Large intestine (tissue), 3 donors: ENCODE results near the gene PI4K2B. TPM values are rescaled to one million over a fixed set of nuclear protein-coding genes. Genes with fewer than 3 reads are reported as not detected.
"Not testable (repeated sequence)": the region's sequence is repeated elsewhere in the genome, so short reads cannot be mapped to it uniquely, and the experiment has no call there.

ENCODE experiments used
- DNase-seq, 2 donors: peaks; one replicate each; pipeline versions ENCODE4 v3.0.0 to v3.0.0-alpha.2; 2013
- H3K27ac ChIP-seq: one replicate; pipeline ENCODE4 v1.5.1; 2013; ENCODE audit warnings: low read length
- H3K27me3 ChIP-seq: 2 replicates; pipeline ENCODE4 v1.6.1; 2013; ENCODE audit warnings: low read length; ENCODE audit not compliant: control insufficient read depth, insufficient read depth
- H3K36me3 ChIP-seq: 2 replicates; pipeline ENCODE4 v1.6.1; 2013; ENCODE audit warnings: low read length; ENCODE audit not compliant: control insufficient read depth, insufficient read depth
- H3K4me1 ChIP-seq: one replicate; pipeline ENCODE4 v1.6.1; 2013; ENCODE audit warnings: low read length; ENCODE audit not compliant: control insufficient read depth, insufficient read depth
- H3K4me3 ChIP-seq: one replicate; pipeline ENCODE4 v1.5.1; 2013; ENCODE audit warnings: low read length
- H3K9me3 ChIP-seq: one replicate; pipeline ENCODE4 v1.6.1; 2013; ENCODE audit warnings: mild to moderate bottlenecking, low read depth, low read length, moderate library complexity; ENCODE audit not compliant: control insufficient read depth
- WGBS: methylation state at CpG from one replicate; pipeline ENCODE4 v1.1.5; 2013; ENCODE audit warnings: low lambda C conversion rate; ENCODE audit not compliant: insufficient coverage; 5-methylcytosine and 5-hydroxymethylcytosine counted together
- polyA plus RNA-seq: library from polyadenylated mRNA; unstranded; fragments of 120-200 nt; gene quantifications from one replicate; pipeline ENCODE4 v1.2.1, GENCODE V29; 2013

The PI4K2B gene
- polyA plus RNA-seq, 1 donor: 31.8 TPM

DNA sequence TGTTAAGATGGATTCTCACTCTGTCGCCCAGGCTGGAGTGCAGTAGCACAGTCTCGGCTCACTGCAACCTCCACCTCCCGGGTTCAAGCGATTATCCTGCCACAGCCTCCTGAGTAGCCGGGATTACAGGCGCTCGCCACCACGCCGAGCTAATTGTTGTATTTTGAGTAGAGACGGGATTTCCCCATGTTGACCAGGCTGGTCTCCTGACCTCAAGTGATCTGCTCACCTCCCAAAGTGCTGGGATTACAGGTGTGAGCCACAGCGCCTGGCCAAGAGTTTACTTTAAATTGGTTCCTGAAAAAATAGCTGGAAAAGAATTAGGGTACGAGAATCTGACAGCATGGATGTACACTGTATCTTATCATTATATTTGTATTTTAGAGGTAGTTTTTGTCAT, 20.0 kb downstream of the PI4K2B start:
- H3K9me3 ChIP-seq, H3K4me3 ChIP-seq, DNase-seq, H3K4me1 ChIP-seq, H3K27me3 ChIP-seq, H3K27ac ChIP-seq: not testable (repeated sequence)
- peaks cover 28% of the 10 kb centered on the region for H3K36me3 ChIP-seq
- WGBS: 100% methylated on average over 2 of the region's 12 CpGs

DNA sequence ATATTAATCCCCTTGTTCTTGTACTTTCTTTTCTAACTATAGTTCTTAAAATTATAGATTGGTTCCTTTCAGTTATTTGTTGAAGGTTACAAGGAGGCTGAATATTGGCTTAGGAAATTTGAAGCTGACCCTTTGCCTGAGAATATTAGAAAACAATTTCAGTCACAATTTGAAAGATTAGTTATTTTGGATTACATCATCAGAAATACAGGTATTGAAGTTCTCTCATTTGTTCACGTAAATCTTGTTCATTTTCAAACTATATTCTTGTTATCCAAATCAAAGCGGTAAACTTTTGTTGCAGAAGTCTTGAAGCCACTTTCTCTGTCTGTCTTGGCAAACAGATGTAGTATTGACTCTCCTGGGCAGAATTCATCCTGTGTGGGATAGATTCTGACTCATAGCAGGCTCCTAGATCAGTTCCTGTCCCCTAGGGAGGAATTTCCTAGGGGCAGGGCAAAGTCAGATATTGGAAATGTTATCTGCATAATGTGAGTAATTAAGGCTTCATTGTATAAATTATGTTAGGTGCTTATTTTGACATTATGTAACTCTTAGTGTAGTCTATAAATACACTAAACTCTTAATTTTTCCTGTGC, 25.2 kb downstream of the PI4K2B start:
- Histone ChIP-seq H3K27me3 (no peaks in the 10 kb centered on the region), H3K9me3 (no peaks in the 10 kb centered on the region), H3K4me3 (no peak overlapping the region), H3K27ac (no peak overlapping the region), H3K36me3 (peaks cover 37% of the 10 kb centered on the region), H3K4me1 (no peaks in the 10 kb centered on the region)
- WGBS: 92% methylated on average over 2 of the region's 2 CpGs
- no peak for DNase-seq

DNA sequence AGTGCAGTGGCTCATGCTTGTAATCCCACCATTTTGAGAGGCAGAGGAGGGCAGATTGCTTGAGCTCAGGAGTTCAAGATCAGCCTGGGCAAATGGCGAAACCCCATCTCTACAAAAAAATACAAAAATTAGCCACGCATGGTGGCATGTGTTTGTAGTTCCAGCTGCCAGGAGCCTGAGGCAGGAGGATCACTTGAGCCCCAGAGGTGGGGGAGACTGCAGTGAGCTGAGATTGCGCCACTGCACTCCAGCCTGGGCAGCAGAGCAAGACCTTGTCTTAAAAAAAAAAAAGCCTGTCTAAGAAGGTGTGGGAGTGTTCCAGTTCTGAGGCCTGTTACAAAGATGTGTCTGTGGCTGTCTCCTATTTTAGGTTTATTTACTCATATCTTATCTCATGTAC, 38.0 kb downstream of the PI4K2B start:
- Histone ChIP-seq H3K4me3 (no peak overlapping the region), H3K36me3 (peaks cover 20% of the 10 kb centered on the region), H3K4me1 (no peaks in the 10 kb centered on the region), H3K9me3 (no peaks in the 10 kb centered on the region), H3K27me3 (no peaks in the 10 kb centered on the region), H3K27ac (no peak overlapping the region)
- no peak for DNase-seq
- WGBS: 100% methylated on average over 1 of the region's 3 CpGs

DNA sequence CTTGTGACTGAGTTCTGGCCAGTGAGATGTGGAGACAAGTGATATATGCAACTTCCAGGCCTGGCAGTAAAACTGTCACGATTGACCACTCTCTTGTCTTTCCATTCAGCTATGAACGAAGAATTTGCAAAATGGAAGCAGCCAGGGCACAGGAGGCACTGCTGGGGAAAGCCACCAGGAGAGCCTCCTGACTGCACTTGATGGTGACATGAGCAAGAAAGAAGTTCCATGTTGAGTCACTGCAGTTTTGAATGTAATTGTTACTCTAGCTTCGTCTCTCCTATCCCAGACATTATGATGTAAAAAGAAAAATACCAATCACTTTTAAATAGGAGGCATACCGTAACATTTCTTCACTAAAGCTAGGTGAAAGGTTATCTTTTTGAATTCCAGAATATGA, 46.4 kb downstream of the PI4K2B start:
- WGBS: 100% methylated on average over 2 of the region's 4 CpGs
- H3K36me3 ChIP-seq: peaks cover 8% of the 10 kb centered on the region
- no peaks in the 10 kb centered on the region for H3K4me1 ChIP-seq
- no peak overlapping the region for H3K27ac ChIP-seq
- no peaks in the 10 kb centered on the region for H3K9me3 ChIP-seq
- no peak for DNase-seq
- H3K27me3 ChIP-seq: no peaks in the 10 kb centered on the region
- no peak overlapping the region for H3K4me3 ChIP-seq

DNA sequence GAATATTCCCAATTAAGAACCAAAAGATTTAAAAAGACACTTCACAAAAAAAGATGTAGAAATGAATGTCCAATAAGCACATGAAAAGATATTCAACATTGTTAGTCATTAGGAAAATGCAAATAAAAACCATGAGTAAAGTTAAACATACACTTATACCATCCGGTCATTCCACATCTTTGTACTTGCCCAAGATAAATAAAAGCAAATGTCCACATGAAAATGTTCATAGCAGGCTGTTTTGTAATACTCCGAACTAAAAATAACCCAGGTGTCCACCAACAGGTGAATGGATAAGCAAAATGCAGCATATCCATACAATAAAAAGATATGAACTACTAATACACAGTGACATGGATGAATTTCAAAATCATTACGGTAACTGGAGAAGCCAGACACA, 50.1 kb downstream of the PI4K2B start:
- peaks cover 6% of the 10 kb centered on the region for H3K36me3 ChIP-seq
- no peaks in the 10 kb centered on the region for H3K27me3 ChIP-seq
- no peak overlapping the region for H3K4me3 ChIP-seq
- H3K4me1 ChIP-seq: no peaks in the 10 kb centered on the region
- DNase-seq: no peak
- no peaks in the 10 kb centered on the region for H3K9me3 ChIP-seq
- WGBS: no CpG with 5 or more reads among the region's 3 CpGs
- no peak overlapping the region for H3K27ac ChIP-seq

DNA sequence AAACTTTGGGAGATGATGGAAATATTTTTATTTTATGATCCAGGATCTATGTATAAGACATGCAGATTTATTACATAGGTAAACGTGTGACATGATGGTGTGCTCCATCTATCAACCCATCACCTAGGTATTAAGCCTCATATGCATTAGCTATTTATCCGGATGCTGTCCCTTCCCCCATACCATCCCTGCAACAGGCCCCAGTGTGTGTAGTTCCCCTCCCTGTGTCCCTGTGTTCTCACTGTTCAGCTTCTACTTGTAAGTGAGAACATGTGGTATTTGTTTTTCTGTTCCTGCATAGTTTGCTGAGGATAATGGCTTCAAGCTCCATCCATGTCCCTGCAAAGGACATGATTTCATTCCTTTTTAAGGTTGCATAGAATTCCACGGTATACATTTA, 50.6 kb downstream of the PI4K2B start:
- no peak overlapping the region for H3K4me3 ChIP-seq
- WGBS: 80% methylated on average over 1 of the region's 3 CpGs
- no peaks in the 10 kb centered on the region for H3K27me3 ChIP-seq
- no peak overlapping the region for H3K27ac ChIP-seq
- peaks cover 6% of the 10 kb centered on the region for H3K36me3 ChIP-seq
- H3K4me1 ChIP-seq: no peaks in the 10 kb centered on the region
- no peak for DNase-seq
- H3K9me3 ChIP-seq: no peaks in the 10 kb centered on the region

DNA sequence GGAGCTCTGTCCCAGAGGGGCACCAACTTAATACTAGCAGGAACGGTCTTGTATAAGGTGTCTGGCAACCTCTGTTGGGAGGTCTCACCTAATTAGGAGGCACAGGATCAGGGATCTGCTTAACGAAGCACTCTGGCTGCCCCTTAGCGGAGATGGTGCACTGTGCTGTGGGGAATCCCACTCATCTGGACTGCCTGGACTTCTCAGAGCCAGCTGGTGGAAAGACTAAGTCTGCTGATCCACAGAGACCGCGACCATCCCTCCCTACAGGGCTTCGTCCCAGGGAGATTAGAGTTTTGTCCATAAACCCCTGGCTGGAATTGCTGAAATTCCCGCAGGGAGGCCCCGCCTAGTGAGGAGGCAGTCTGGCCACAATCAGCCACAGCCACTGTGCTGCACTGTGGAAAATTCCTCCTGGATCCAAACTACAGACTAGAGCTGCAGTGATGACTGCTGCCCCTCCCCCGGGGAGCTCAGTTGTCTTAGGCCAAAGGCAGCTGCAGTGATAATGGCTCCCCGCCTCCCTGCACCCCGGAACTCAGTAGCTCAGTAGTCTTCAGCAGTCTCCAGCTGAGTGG, 56.7 kb downstream of the PI4K2B start:
- Histone ChIP-seq H3K9me3 (no peaks in the 10 kb centered on the region), H3K4me3 (no peak overlapping the region), H3K4me1 (no peaks in the 10 kb centered on the region), H3K36me3 (no peaks in the 10 kb centered on the region), H3K27me3 (no peaks in the 10 kb centered on the region), H3K27ac (no peak overlapping the region)
- WGBS: no CpG with 5 or more reads among the region's 11 CpGs
- no peak for DNase-seq

DNA sequence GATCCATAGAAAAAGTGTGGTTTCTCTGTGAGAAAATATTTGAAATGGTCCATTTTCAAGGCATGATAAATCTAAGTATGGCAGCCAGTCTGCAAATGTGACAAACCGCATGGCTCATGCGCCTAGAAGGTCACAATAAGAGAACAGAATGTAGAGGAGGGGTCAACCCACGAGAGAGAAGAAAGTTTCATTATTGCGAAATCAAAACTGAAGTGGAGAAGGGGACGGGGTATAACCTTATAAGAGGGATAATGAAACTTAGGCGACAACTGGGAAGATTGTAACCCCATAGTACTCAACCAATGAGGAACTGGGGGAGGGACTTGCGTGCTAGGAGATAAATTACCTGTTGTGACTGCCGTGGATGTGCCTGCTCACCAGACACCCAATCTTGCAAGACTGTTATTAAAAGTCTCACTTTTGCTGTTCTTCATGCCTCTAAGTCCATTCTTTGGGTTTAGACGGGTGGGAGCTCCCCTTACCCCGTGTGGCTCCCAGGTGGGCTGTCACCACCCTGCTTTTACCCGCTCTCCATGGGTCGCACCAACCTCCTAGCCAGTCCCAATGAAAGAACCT, 57.4 kb downstream of the PI4K2B start:
- WGBS: 75% methylated on average over 2 of the region's 12 CpGs
- no peaks in the 10 kb centered on the region for H3K27me3 ChIP-seq
- no peaks in the 10 kb centered on the region for H3K9me3 ChIP-seq
- H3K36me3 ChIP-seq: no peaks in the 10 kb centered on the region
- no peak overlapping the region for H3K4me3 ChIP-seq
- H3K27ac ChIP-seq: no peak overlapping the region
- no peak for DNase-seq
- no peaks in the 10 kb centered on the region for H3K4me1 ChIP-seq

DNA sequence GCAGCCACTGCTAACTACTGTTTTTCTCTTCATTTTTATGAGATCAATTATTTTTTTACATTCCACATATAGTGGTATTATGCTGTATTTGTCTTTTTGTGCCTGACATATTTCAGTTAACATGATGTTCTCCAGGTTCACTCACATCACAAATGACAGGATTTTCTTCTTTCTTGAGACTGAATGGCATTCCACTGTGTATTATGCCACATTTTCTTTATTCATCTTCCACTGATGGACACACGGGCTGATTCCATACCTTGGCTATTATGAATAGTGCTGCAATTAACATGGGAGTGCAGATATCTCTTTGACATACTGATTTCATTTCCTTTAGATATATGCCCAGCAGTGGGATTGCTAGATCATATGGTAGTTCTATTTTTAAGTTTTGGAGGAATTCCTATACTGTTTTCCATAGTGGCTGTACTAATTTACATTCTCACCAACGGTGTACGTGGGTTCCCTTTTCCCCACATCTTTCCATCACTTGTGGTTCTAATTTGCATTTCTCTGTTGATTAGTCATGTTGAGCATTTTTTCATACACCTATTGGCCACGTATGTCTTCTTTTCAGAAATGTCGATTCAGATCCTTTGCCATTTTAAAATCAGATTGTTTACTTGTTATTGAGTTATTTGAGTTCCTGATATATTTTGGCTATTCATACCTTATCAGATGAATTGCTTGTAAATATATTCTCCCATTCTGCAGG, 63.9 kb downstream of the PI4K2B start:
- Histone ChIP-seq H3K9me3 (no peaks in the 10 kb centered on the region), H3K4me1 (peaks cover 8% of the 10 kb centered on the region)
- 95% methylated on average over 5 of the region's 5 CpGs for WGBS

DNA sequence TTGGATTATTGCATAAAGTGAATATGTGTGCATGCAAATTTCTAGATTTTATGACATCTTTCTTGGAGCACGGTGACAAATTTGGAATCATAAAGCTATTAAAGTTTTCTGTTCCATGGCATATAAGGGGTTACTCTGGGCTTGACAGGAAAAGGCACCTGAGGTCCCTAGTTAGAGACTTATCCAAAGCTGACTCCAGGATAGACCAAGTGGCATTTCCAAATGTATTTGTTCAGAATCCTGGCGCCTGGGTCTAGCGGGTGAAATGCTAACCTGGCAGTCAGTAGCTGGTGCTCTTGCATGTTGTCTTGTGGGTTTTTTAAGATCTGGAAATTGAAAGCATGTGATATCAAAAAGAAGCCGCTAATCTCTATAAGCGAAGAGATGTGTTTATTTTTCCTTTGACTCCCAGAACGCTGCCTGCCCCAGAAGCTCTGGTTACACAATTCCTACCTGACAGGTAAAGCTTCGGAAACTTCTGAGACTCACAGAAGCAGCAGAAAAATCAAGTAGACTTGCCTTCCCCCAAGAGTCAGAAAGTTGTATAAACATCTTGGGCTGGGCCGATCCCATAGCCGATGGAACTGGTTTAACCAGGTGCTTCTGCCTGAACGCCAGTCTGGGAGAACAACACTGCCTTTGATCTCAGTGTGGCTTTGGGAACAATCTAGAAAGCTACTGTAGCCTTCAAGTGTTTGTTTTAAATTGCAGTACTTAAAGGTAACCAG, 65.8 kb downstream of the PI4K2B start:
- peaks cover 8% of the 10 kb centered on the region for H3K4me1 ChIP-seq

More for the DNA sequence above, 63.9 kb downstream of the PI4K2B start:
- DNase-seq: no peak
- Histone ChIP-seq H3K27me3 (no peaks in the 10 kb centered on the region), H3K4me3 (no peak overlapping the region), H3K27ac (no peak overlapping the region), H3K36me3 (no peaks in the 10 kb centered on the region)

More for the DNA sequence above, 65.8 kb downstream of the PI4K2B start:
- peak overlapping the region; percentile 4 for H3K4me3 ChIP-seq
- no peaks in the 10 kb centered on the region for H3K9me3 ChIP-seq
- H3K27ac ChIP-seq: peak overlapping the region; percentile 50
- H3K27me3 ChIP-seq: no peaks in the 10 kb centered on the region
- DNase-seq: peak; percentile 78 to 89
- H3K36me3 ChIP-seq: no peaks in the 10 kb centered on the region
- no CpG with 5 or more reads among the region's 10 CpGs for WGBS
